Activated naive CD4-positive, alpha-beta T cell (primary cell): ENCODE results near the gene ZNF804B.
"Not testable (repeated sequence)": the region's sequence is repeated elsewhere in the genome, so short reads cannot be mapped to it uniquely, and the experiment has no call there.

Experiments
- DNase-seq, 4 experiments: peaks; one replicate each; lab custom pipeline; 2025; lab: John Stamatoyannopoulos, UW

The ZNF804B gene

DNA sequence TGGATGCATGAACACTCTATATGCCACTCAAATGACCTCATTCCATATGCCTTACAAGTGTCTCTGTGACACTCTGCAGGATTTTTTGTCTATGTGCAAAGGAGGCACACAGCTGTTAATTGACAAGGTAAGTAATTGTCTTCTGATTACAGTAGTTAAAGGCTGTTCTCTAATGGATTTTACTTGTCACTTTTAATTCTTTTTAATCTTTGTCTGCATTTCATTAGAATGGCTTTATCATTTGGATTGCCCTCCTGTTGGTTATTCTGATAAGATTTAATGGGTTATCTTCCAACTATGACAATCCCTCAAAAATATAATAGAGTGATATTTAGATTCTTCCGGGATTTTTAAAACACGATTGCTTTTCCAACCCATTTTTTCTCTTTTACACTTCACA, 326.1 kb downstream of the ZNF804B start:
- DNase-seq, result no peak

- no peak for DNase-seq
These were observed 332.1 kb downstream of the ZNF804B start for GRCh38 chr7:89091550-89091949.

- no peak for DNase-seq
These were observed 334.8 kb downstream of the ZNF804B start for GRCh38 chr7:89094269-89094668.

DNA sequence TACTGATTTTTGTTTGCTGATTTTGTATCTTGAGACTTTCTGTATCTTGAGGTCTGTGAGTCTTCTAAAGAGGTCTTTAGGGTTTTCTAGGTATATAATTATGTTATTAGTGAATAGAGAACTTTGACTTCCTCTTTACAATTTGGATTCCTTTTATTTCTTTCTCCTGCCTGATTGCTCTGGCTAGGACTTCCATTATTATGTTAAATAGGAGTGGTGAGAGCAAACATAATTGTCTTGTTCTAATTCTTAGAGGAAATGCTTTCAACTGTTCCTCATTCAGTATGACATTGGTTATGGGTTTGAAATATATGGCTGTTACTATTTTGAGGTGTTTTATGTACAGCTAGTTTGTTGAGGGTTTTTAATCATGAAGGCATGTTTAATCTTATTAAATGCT, 344.1 kb downstream of the ZNF804B start:
- no peak for DNase-seq

DNA sequence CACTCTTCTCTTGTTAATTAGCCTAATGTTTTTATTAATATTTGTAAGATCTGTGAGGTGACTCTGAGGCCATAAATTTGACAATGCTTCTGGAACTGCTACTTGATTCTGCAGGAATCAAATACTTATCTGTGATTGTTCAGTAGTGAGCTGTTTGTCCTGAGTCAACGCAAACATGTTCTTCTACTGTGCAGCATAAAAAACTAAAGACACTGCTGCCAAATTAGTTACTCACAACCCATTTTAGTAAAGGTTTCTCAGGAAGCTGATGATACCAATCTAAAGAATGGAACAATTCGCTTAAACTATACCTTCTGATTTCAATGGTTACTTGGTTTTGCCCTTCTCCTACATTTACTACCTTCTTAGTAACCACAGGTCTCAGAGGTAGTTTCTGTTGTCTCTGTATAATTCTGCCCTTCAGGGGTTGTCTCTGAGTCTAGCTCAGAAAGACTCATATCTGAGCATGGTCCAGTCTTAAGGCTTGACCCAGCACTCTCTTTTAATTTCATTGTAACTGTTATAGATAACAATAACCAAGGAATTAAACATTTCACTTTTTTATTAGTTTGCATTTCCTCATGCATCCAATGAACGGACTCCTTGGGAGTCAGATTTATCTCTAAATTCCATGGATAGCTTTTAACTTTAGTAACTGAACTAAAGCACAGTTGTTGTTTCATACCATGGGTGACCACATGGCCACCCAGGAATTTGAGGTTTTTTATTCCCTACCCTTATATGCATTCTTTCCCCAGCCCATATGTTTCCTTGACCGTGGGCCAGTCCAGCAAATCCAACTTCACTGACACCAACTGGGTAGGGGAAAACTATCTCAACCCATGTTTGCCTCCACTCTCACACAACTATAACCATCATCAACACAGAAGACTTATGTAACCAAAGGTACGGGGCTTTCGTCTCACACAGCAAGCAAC, 345.5 kb downstream of the ZNF804B start:
- no peak for DNase-seq

- no peak for DNase-seq
These were observed 364.4 kb downstream of the ZNF804B start for GRCh38 chr7:89123871-89124270.

DNA sequence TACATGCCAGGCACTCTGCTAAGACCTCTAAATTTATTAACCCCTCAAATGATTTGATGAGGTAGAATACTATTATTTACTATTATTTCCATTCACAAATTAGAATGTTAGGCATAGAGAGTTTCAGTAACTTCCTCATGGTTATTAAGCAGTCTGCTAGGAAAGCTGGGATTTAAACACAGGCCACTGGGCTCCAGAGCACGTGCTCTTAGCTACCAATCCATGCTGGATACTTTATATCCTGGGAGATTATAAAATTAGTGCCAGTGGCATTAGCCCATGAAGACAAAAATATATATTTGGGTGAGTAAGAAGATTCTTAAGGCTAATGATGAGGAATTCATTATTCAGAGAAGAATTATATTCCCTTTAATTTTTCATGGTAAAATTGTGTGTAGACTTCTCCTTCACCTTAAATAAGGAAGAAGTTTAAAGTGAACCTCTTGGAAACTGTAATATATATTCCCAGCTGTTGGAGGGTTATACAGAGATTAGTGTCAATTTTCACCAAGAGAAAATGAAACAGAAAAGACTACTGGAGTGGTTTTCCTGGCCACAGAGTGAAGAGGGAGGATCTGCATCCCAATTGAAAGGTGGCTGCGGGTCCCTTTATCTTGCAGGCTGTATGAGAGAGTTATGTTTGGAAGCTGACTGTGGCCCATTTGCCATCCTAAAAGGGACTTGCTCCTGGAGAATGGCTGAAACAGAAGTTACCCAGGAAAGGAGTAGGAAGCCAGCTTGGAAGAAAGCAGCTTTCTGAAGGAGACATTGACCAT, 370.3 kb downstream of the ZNF804B start:
- no peak for DNase-seq

GRCh38 chr7:89133357-89133756, 373.9 kb downstream of the ZNF804B start:
- DNase-seq, result no peak

GRCh38 chr7:89133819-89134218, 374.3 kb downstream of the ZNF804B start:
- no peak for DNase-seq

DNA sequence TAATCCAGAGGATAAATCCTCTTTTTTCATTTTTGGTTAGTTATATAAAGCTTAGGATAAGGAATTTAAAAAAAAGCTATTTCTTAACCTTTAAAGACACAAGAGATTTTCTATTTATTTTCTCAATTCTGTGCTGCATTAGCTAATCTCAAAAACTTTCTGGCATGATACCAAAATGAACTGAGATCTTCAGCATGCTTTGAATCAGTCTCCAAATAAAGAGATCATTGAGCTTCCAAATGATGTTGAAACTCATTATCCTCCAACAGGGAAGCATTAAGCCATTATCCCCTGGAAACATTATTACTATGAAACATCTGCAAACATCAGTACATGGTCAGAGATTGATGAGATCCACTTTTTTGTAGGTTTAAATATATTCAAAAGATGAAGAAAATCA, 386.3 kb downstream of the ZNF804B start:
- no peak for DNase-seq

- no peak for DNase-seq
These were observed 400.6 kb downstream of the ZNF804B start for GRCh38 chr7:89160107-89160506.

DNA sequence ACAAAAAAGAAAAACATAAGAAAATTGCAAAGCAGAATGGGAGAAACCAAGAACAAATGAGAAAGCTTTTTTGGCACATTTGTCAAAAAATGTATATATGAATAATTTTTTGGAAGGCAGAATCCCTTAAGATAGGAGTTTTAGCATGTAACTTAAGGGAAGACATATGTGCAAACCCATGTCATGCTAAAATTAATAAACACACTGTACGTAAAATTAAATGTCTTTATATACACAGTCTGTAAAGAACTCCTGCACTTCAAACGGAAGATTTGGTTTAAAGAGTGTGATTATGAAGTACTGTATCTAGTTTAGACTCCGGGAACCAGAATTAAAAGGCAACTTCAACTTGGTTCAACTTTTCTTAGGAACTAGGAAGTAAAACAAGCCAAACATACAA, 405.9 kb downstream of the ZNF804B start:
- DNase-seq, result no peak

- DNase-seq, result no peak
These were observed 411.1 kb downstream of the ZNF804B start for GRCh38 chr7:89170628-89171027.

GRCh38 chr7:89182116-89182515, 422.6 kb downstream of the ZNF804B start:
- DNase-seq, result no peak

DNA sequence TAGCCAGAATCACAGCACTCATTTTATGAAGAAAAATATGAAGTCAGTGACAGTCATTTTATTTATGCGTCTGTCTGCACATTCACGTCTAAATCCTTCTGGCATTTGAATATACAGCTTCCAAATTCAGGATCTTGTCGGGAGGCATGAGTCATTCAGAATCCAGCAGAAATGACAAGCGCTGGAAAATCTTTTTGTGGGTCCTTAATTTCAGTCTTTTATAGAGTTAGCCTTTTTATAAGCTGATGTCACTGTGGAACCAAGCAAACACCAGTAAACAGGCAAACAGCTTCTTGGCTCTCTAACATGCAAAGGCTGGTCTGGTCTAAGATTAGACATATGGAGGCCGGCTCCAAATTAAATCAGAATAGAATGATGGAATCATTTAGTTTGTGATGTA, 424.2 kb downstream of the ZNF804B start:
- DNase-seq, result no peak

- no peak for DNase-seq
These were observed 441.3 kb downstream of the ZNF804B start for GRCh38 chr7:89200758-89201157.

- no peak for DNase-seq
These were observed 464.4 kb downstream of the ZNF804B start for GRCh38 chr7:89223900-89224395.

- DNase-seq, result not testable (repeated sequence)
These were observed 469.2 kb downstream of the ZNF804B start for GRCh38 chr7:89228688-89229171.

DNA sequence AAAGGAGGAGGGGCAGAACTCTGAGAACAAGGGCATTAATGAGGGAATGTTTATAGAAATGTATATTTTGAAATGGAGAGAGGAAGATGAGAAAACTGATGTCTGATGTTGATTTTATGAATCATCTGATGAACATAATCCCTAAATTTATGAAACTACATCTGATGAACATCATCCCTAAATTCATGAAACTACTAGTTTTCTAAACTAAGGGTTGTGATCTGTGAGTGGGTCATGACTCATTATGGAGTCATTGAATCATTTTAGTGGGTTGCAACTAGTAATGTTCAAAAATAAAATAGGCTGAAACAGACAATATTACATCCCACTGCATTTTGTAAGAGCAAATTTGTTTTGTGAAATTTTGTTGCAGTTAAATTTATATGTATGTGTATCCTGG, 478.7 kb downstream of the ZNF804B start:
- DNase-seq, result no peak

DNA sequence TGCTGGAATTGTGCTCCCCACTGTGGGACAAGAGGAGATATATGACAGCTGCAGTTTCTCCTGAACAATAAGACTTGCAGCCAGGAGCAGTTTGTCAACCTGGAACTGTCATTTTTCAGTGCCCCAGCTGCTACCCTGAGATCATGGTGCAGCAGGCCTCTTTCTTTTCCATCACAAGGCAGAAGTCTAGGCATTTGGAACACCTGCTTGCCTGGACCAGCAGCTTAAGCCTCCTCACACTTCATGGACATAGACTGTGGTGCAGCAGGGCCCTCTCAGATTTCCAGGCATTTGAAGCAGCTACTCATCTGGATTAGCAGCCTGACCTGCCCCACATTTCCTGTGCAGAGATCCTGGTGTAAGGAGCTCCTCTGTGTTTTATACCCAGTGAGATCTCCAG, 486.7 kb downstream of the ZNF804B start:
- no peak for DNase-seq

DNA sequence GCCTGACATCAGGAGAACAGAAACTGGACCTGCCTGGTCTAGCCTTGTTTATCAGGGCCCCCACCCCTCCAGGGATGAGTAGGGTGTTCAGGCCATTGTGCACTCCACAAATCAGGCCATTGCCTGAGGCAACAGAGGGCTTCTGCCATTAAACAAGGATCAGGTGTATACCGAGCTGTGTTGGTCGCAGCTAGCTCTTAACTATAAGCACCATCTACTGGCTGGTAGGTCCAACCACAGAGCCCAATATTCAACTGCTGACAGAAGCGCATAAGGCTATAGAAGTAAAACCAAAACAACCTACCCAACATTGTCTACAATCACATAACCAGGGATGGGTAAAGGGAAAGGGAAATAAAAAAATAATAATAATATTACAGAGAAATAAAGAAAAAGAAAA, 487.7 kb downstream of the ZNF804B start:
- DNase-seq, result no peak

- DNase-seq, result no peak
These were observed 499.6 kb downstream of the ZNF804B start for GRCh38 chr7:89259085-89259484.

DNA sequence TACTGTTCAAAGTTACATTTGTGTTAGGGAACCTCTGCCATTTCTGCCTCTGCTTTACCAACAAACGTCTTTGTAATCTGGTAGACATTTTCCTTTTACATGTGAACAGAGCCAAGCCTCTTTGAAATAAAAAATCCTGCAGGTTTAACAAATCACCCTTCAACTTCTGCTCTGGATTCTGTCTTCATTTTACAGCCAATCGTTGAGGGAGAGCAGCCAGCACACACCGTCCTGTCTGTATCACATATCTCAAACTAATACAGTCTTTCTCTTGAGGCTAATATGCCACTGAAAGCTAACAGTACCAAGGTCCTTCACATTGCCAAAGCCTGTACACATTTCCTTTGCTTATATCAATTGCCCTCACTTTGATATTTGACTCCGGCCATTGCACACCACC, 504.6 kb downstream of the ZNF804B start:
- DNase-seq, result no peak
